WERI-Rb-1 (cell line): ENCODE measurements around the gene KCNIP1.

ENCODE experiments used
- DNase-seq: peaks from one replicate; pipeline ENCODE4 v3.0.0-alpha.2; 2020
- H3K27ac ChIP-seq: fragments of 250-450 bp; sonication (Bioruptor Pico); 2 replicates; pipeline ENCODE4 v1.5.1; 2020; ENCODE audit warnings: mild to moderate bottlenecking, moderate library complexity
- H3K27me3 ChIP-seq: fragments of 250-450 bp; sonication (Bioruptor Pico); 2 replicates; pipeline ENCODE4 v1.5.1; 2021; ENCODE audit warnings: mild to moderate bottlenecking, low read depth, moderate library complexity; ENCODE audit not compliant: insufficient read depth, severe bottlenecking
- H3K36me3 ChIP-seq: fragments of 250-450 bp; sonication (Bioruptor Pico); 2 replicates; pipeline ENCODE4 v1.5.1; 2020; ENCODE audit warnings: mild to moderate bottlenecking, moderate library complexity
- H3K4me3 ChIP-seq: 2 replicates; pipeline ENCODE4 v1.5.1; 2011; ENCODE audit warnings: low read depth, mild to moderate bottlenecking, control low read depth, low read length
- H3K9me3 ChIP-seq: fragments of 250-450 bp; sonication (Bioruptor Pico); 2 replicates; pipeline ENCODE4 v1.5.1; 2021; ENCODE audit warnings: mild to moderate bottlenecking, moderate library complexity; ENCODE audit not compliant: severe bottlenecking
- CTCF ChIP-seq: IDR thresholded peaks from 2 replicates; pipeline ENCODE4 v1.5.1; 2011; ENCODE audit warnings: low read depth, mild to moderate bottlenecking, control low read depth, inconsistent platforms, low read length

Gene KCNIP1

GRCh38 chr5:170743876-170744212 lies 240.0 kb downstream of the KCNIP1 start:
- H3K4me3 ChIP-seq: no peak overlapping the region
- DNase-seq: no peak
- H3K9me3 ChIP-seq: no peaks in the 10 kb centered on the region
- H3K27ac ChIP-seq: no peak overlapping the region
- peaks cover 53% of the 10 kb centered on the region for H3K27me3 ChIP-seq
- H3K36me3 ChIP-seq: no peaks in the 10 kb centered on the region
- no peak for TF ChIP-seq CTCF

- no peak for DNase-seq
- Histone ChIP-seq H3K27me3 (peaks cover 58% of the 10 kb centered on the region), H3K9me3 (no peaks in the 10 kb centered on the region), H3K36me3 (no peaks in the 10 kb centered on the region), H3K27ac (no peak overlapping the region), H3K4me3 (no peak overlapping the region)
- no peak for TF ChIP-seq CTCF
Measured at GRCh38 chr5:170745481-170746071, 241.8 kb downstream of the KCNIP1 start.

GRCh38 chr5:170746075-170746960 lies 242.5 kb downstream of the KCNIP1 start:
- no peak overlapping the region for H3K4me3 ChIP-seq
- H3K27ac ChIP-seq: no peak overlapping the region
- TF ChIP-seq CTCF: no peak
- peaks cover 57% of the 10 kb centered on the region for H3K27me3 ChIP-seq
- H3K9me3 ChIP-seq: no peaks in the 10 kb centered on the region
- DNase-seq: no peak
- H3K36me3 ChIP-seq: no peaks in the 10 kb centered on the region

- Histone ChIP-seq H3K4me3 (no peak overlapping the region), H3K9me3 (no peaks in the 10 kb centered on the region), H3K36me3 (no peaks in the 10 kb centered on the region), H3K27me3 (peaks cover 54% of the 10 kb centered on the region), H3K27ac (no peak overlapping the region)
- TF ChIP-seq CTCF: no peak
- no peak for DNase-seq
Measured at GRCh38 chr5:170746961-170747340, 243.1 kb downstream of the KCNIP1 start.

- TF ChIP-seq CTCF: no peak
- DNase-seq: no peak
- Histone ChIP-seq H3K9me3 (no peaks in the 10 kb centered on the region), H3K27ac (no peak overlapping the region), H3K27me3 (peaks cover 50% of the 10 kb centered on the region), H3K36me3 (no peaks in the 10 kb centered on the region), H3K4me3 (no peak overlapping the region)
Measured at GRCh38 chr5:170747357-170747756, 243.5 kb downstream of the KCNIP1 start.
